Femur (tissue), 1 donor: ENCODE measurements around the gene P2RY13.

Source experiments
- DNase-seq: peaks from one replicate; pipeline ENCODE4 v3.0.0-alpha.2; 2017

P2RY13 gene

DNA sequence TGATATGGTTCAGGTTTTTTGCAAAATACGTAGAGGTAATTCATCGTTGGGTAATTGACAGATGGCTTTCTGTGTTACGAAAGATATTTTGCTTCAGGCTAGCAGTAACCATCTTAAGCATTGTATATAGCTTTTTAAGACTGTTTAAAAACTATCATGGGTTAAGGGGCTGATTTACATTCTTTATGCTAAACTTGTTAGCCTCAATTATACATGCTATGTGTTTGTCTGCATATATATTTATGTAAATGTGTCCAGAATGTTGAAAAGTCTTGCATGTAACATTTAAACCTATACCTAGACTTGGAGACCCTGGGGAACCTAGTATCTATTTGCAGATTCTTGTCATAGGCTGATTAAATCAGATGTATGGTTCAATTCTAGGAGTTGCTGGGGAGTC, 39.9 kb downstream of the P2RY13 start:
- DNase-seq: no peak

- DNase-seq: no peak
Measured at GRCh38 chr3:151285940-151286339, 43.4 kb downstream of the P2RY13 start.

DNA sequence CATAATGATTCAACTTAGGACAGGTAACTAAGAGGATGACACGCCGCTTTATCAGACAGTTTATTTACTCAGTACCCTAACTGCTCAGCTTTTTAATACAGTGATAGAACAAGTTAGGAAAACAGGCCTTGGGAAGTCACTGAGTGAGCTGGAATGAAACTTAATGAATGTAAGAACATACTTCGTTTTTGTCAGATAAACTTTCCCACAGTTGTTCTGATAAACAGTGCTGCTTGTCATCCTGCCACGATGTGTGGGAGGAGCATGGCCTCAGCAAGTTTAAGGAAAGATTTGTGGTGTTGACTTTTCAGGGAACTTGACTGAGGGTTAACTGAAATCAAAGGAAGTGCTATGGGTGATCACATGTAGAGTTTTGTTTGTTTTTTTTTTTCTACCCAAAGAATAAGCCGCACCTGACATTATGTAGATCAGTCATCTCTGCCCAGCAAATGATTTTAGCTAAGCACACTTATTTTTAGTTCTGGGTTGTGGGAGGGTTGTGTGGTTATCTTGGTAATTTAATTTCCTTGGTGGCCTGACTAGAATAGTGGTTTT, 45.4 kb downstream of the P2RY13 start:
- DNase-seq: no peak

DNA sequence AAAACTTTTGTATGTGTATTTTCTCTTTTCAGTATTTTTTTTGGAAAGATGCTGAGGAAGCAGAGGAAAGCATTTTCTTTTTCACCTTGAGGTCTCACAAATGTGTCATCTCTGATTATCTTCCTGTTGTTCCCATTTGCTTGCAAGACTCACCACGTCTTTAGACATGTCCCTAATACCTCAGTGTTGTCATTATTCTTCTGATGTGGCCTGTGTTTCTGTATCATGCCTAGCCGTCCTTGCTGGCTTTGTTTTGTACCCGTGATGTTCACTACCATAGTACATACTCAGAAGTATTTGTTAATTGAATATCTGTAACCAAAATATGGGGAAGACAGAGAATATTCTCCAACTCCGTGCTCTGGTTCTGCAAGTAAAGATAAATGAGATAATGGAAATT, 46.0 kb downstream of the P2RY13 start:
- DNase-seq: no peak

GRCh38 chr3:151282921-151283320, 46.4 kb downstream of the P2RY13 start:
- no peak for DNase-seq

- peak; percentile 54 for DNase-seq
Measured at GRCh38 chr3:151281671-151282324, 47.6 kb downstream of the P2RY13 start.

- no peak for DNase-seq
Measured at GRCh38 chr3:151278230-151278629, 51.1 kb downstream of the P2RY13 start, which contains the start of gene P2RY14. TSS of gene P2RY14 (minus strand) at chr3:151278542. CDS start at chr3:151214316, 64,226 bp downstream.

- no peak for DNase-seq
Measured at GRCh38 chr3:151276687-151277042, 52.7 kb downstream of the P2RY13 start.
